H9 (cell line): ENCODE results near the gene RYR1. TPM values are rescaled to one million over a fixed set of nuclear protein-coding genes. Genes with fewer than 3 reads are reported as not detected.
A peak's percentile ranks its signal among the peaks of the same experiment; 100 is the strongest.

Source experiments
- DNase-seq: peaks from one replicate; pipeline ENCODE4 v3.0.0-alpha.2; 2017
- H2AFZ ChIP-seq: one replicate; pipeline ENCODE4 v1.6.1; 2013; ENCODE audit warnings: mild to moderate bottlenecking, low read length, control low read depth, moderate library complexity
- H2AK5ac ChIP-seq: 2 replicates; pipeline ENCODE4 v1.6.1; 2013; ENCODE audit warnings: low read length, control low read depth, mixed read lengths; ENCODE audit not compliant: insufficient read length
- H2BK120ac ChIP-seq: one replicate; pipeline ENCODE4 v1.6.1; 2013; ENCODE audit warnings: low read depth, mild to moderate bottlenecking, low read length, control low read depth, inconsistent platforms; ENCODE audit not compliant: poor library complexity, severe bottlenecking
- H2BK12ac ChIP-seq: 2 replicates; pipeline ENCODE4 v1.6.1; 2013; ENCODE audit warnings: low read length, control low read depth, mixed read lengths, low read depth; ENCODE audit not compliant: insufficient read length
- H2BK15ac ChIP-seq: 2 replicates; pipeline ENCODE4 v1.6.1; 2013; ENCODE audit warnings: low read depth, low read length, control low read depth
- H2BK20ac ChIP-seq: one replicate; pipeline ENCODE4 v1.6.1; 2013; ENCODE audit warnings: low read depth, mild to moderate bottlenecking, low read length, control low read depth, inconsistent platforms; ENCODE audit not compliant: poor library complexity, severe bottlenecking
- H2BK5ac ChIP-seq: 2 replicates; pipeline ENCODE4 v1.6.1; 2013; ENCODE audit warnings: low read length, control low read depth, mixed read lengths; ENCODE audit not compliant: insufficient read length
- H3K14ac ChIP-seq: 2 replicates; pipeline ENCODE4 v1.6.1; 2013; ENCODE audit warnings: low read length, control low read depth; ENCODE audit not compliant: insufficient read depth
- H3K18ac ChIP-seq: 2 replicates; pipeline ENCODE4 v1.6.1; 2013; ENCODE audit warnings: low read depth, mild to moderate bottlenecking, mixed read lengths, low read length, control low read depth; ENCODE audit not compliant: insufficient read length
- H3K23ac ChIP-seq: 2 replicates; pipeline ENCODE4 v1.6.1; 2013; ENCODE audit warnings: low read length, control low read depth, mixed read lengths, low read depth; ENCODE audit not compliant: insufficient read length
- H3K23me2 ChIP-seq: 2 replicates; pipeline ENCODE4 v1.6.1; 2013; ENCODE audit warnings: low read depth, mild to moderate bottlenecking, mixed read lengths, low read length, control low read depth; ENCODE audit not compliant: insufficient read length, poor library complexity, severe bottlenecking
- H3K27ac ChIP-seq: 2 replicates; pipeline ENCODE4 v1.5.1; 2013; ENCODE audit warnings: low read length, control low read depth, mixed read lengths, low read depth; ENCODE audit not compliant: insufficient read length
- H3K27me3 ChIP-seq: 2 replicates; pipeline ENCODE4 v1.6.1; 2013; ENCODE audit warnings: low read length, control low read depth, inconsistent platforms; ENCODE audit not compliant: insufficient read depth
- H3K4ac ChIP-seq: 2 replicates; pipeline ENCODE4 v1.6.1; 2013; ENCODE audit warnings: low read depth, mild to moderate bottlenecking, control low read depth, inconsistent platforms, low read length, moderate library complexity
- H3K4me1 ChIP-seq: 2 replicates; pipeline ENCODE4 v1.6.1; 2013; ENCODE audit warnings: low read length, control low read depth, inconsistent platforms; ENCODE audit not compliant: insufficient read depth
- H3K4me2 ChIP-seq: 2 replicates; pipeline ENCODE4 v1.6.1; 2013; ENCODE audit warnings: low read length, control low read depth, mixed read lengths; ENCODE audit not compliant: insufficient read length, insufficient read depth
- H3K56ac ChIP-seq: 2 replicates; pipeline ENCODE4 v1.6.1; 2013; ENCODE audit warnings: low read depth, mild to moderate bottlenecking, mixed read lengths, low read length, control low read depth; ENCODE audit not compliant: insufficient read length
- H3K79me1 ChIP-seq: 2 replicates; pipeline ENCODE4 v1.6.1; 2013; ENCODE audit warnings: low read depth, mild to moderate bottlenecking, moderate library complexity, low read length, control low read depth, inconsistent platforms; ENCODE audit not compliant: insufficient read depth, poor library complexity, severe bottlenecking
- H3K79me2 ChIP-seq: 2 replicates; pipeline ENCODE4 v1.6.1; 2013; ENCODE audit warnings: low read length, control low read depth, inconsistent platforms; ENCODE audit not compliant: insufficient read depth
- H3K9ac ChIP-seq: 2 replicates; pipeline ENCODE4 v1.6.1; 2013; ENCODE audit warnings: low read length, control low read depth, mixed read lengths; ENCODE audit not compliant: insufficient read length; ENCODE audit errors: extremely low read depth
- H3K9me3 ChIP-seq: one replicate; pipeline ENCODE4 v1.6.1; 2013; ENCODE audit warnings: low read depth, low read length, inconsistent platforms; ENCODE audit not compliant: control insufficient read depth
- H3T11ph ChIP-seq: one replicate; pipeline ENCODE4 v1.6.1; 2013; ENCODE audit warnings: mild to moderate bottlenecking, low read length, control low read depth, inconsistent platforms
- H4K20me1 ChIP-seq: one replicate; pipeline ENCODE4 v1.6.1; 2013; ENCODE audit not compliant: control insufficient read depth, insufficient read length, insufficient read depth
- H4K5ac ChIP-seq: 2 replicates; pipeline ENCODE4 v1.6.1; 2013; ENCODE audit warnings: low read depth, mild to moderate bottlenecking, mixed read lengths, low read length, control low read depth; ENCODE audit not compliant: insufficient read length
- H4K8ac ChIP-seq: replicated peaks from 2 replicates; pipeline ENCODE4 v1.6.1; 2013; ENCODE audit warnings: low read length, control low read depth, mixed read lengths, low read depth; ENCODE audit not compliant: insufficient read length
- H4K91ac ChIP-seq: 2 replicates; pipeline ENCODE4 v1.6.1; 2013; ENCODE audit warnings: low read depth, mild to moderate bottlenecking, moderate library complexity, mixed read lengths, low read length, control low read depth; ENCODE audit not compliant: insufficient read length
- H3K27ac Mint-ChIP-seq, 3 experiments: 2 replicates in 2 of 3; 3 replicates in 1 of 3; pipeline ENCODE4 v1.8.0; 2020 to 2021; ENCODE audit warnings: mixed read lengths in 3 of 3, mild to moderate bottlenecking in 1 of 3, moderate library complexity in 1 of 3
- H3K27me3 Mint-ChIP-seq: 2 replicates; pipeline ENCODE4 v1.8.0; 2021; ENCODE audit warnings: low read depth, mild to moderate bottlenecking, moderate library complexity, mixed read lengths
- H3K36me3 Mint-ChIP-seq, 3 experiments: 2 replicates in 2 of 3; 3 replicates in 1 of 3; pipeline ENCODE4 v1.8.0; 2020 to 2021; ENCODE audit warnings: low read depth in 3 of 3, mixed read lengths in 3 of 3; ENCODE audit not compliant: insufficient read depth in 1 of 3
- H3K4me1 Mint-ChIP-seq, 2 experiments: 2 replicates each; pipeline ENCODE4 v1.8.0; 2020; ENCODE audit warnings: mixed read lengths in 2 of 2
- H3K4me3 Mint-ChIP-seq, 2 experiments: 2 replicates in 1 of 2; 3 replicates in 1 of 2; pipeline ENCODE4 v1.8.0; 2020 to 2021; ENCODE audit warnings: mild to moderate bottlenecking in 2 of 2, mixed read lengths in 2 of 2, moderate library complexity in 1 of 2
- H3K9me3 Mint-ChIP-seq, 2 experiments: 2 replicates in 1 of 2; 3 replicates in 1 of 2; pipeline ENCODE4 v1.8.0; 2020; ENCODE audit warnings: mild to moderate bottlenecking in 2 of 2, mixed read lengths in 2 of 2, moderate library complexity in 1 of 2
- CTCF ChIP-seq: fragments of 200-600 bp; sonication (generic); conservative IDR thresholded peaks from 3 replicates; pipeline ENCODE4 v1.8.0; 2021; ENCODE audit warnings: antibody characterized with exemption, mild to moderate bottlenecking
- WGBS: extraction: QIAGEN DNeasy Blood & Tissue Kit; methylation state at CpG from one replicate; pipeline ENCODE4 v1.1.7; 2013; ENCODE audit warnings: missing lambda C conversion rate, low lambda C conversion rate, mixed read lengths; ENCODE audit not compliant: insufficient read length; ENCODE audit errors: extremely low coverage; 5-methylcytosine and 5-hydroxymethylcytosine counted together
- total RNA-seq: library from RNA; stranded (reverse); gene quantifications from 2 replicates; pipeline ENCODE4 v1.2.1, GENCODE V29; 2021

RYR1 gene
- total RNA-seq, 1 experiment from 2014 or later: 8.9 TPM

- Mint-ChIP-seq H3K9me3 (no peaks in the 10 kb centered on the region), H3K4me3 (no peak overlapping the region), H3K4me1 (no peaks in the 10 kb centered on the region), H3K36me3 (peaks cover 16 to 24% (median 21%) of the 10 kb centered on the region in 3 experiments), H3K27ac (peak overlapping the region in 1 of 3 experiments; percentile 63; a peak in 2 of 7 replicates), H3K27me3 (peaks cover 2% of the 10 kb centered on the region; the same call in 1 of the 2 replicates)
- Histone ChIP-seq H3K79me1 (no peaks in the 10 kb centered on the region), H3K18ac (no peak overlapping the region), H4K20me1 (peaks cover 2% of the 10 kb centered on the region), H2AFZ (no peak overlapping the region), H2BK20ac (no peak overlapping the region), H3K79me2 (no peaks in the 10 kb centered on the region), H3K4ac (no peak overlapping the region), H3K23ac (no peak overlapping the region), H3K27me3 (no peaks in the 10 kb centered on the region), H3K4me1 (no peaks in the 10 kb centered on the region), H4K91ac (no peak overlapping the region), H4K8ac (no peak overlapping the region), H2BK12ac (no peak overlapping the region), H2AK5ac (no peak overlapping the region), H3K27ac (no peak overlapping the region), H2BK15ac (no peak overlapping the region), H2BK5ac (no peak overlapping the region), H3K23me2 (no peaks in the 10 kb centered on the region), H3K4me2 (no peak overlapping the region), H2BK120ac (no peak overlapping the region), H3K9ac (no peak overlapping the region), H4K5ac (no peak overlapping the region), H3K9me3 (no peaks in the 10 kb centered on the region), H3K14ac (no peak overlapping the region), H3T11ph (no peak overlapping the region), H3K56ac (no peak overlapping the region)
- WGBS: no CpG with 5 or more reads among the region's 6 CpGs
- no peak for TF ChIP-seq CTCF
- DNase-seq: no peak
These were observed 128.6 kb downstream of the RYR1 start for GRCh38 chr19:38562096-38562495.
